AG09309 (cell line): Measurements from ENCODE around the gene PCSK7.

Experiments
- DNase-seq: peaks from one replicate; pipeline ENCODE4 v3.0.0-alpha.2; 2010; ENCODE audit warnings: low read depth
- H3K4me3 ChIP-seq: 2 replicates; pipeline ENCODE4 v1.5.1; 2011; ENCODE audit warnings: mild to moderate bottlenecking, low read depth, low read length, moderate library complexity; ENCODE audit not compliant: control insufficient read depth
- CTCF ChIP-seq: IDR thresholded peaks from 2 replicates; pipeline ENCODE4 v1.5.1; 2011; ENCODE audit warnings: mild to moderate bottlenecking, low read depth, low read length, inconsistent platforms; ENCODE audit not compliant: insufficient read depth, control insufficient read depth; ENCODE audit errors: missing control alignments

PCSK7 gene

GRCh38 chr11:117176186-117176585 is 55.7 kb downstream of the PCSK7 start:
- TF ChIP-seq CTCF: no peak
- no peak for DNase-seq
- H3K4me3 ChIP-seq: no peak overlapping the region

- DNase-seq: no peak
- TF ChIP-seq CTCF: no peak
- no peak overlapping the region for H3K4me3 ChIP-seq
Measured at GRCh38 chr11:117175781-117176180, 56.1 kb downstream of the PCSK7 start.

GRCh38 chr11:117175104-117175503 is 56.8 kb downstream of the PCSK7 start:
- no peak for TF ChIP-seq CTCF
- DNase-seq: no peak
- no peak overlapping the region for H3K4me3 ChIP-seq

GRCh38 chr11:117172724-117173421 is 59.0 kb downstream of the PCSK7 start:
- TF ChIP-seq CTCF: no peak
- no peak overlapping the region for H3K4me3 ChIP-seq
- no peak for DNase-seq

GRCh38 chr11:117171404-117172061 is 60.3 kb downstream of the PCSK7 start:
- no peak for TF ChIP-seq CTCF
- DNase-seq: no peak
- no peak overlapping the region for H3K4me3 ChIP-seq

GRCh38 chr11:117171007-117171403 is 60.9 kb downstream of the PCSK7 start:
- DNase-seq: no peak
- no peak for TF ChIP-seq CTCF
- no peak overlapping the region for H3K4me3 ChIP-seq
